M059J (cell line): ENCODE results near the gene TMEM255A. TPM values are rescaled to one million over a fixed set of nuclear protein-coding genes. Genes with fewer than 3 reads are reported as not detected.

Source experiments
- total RNA-seq: library from RNA; depleted of rRNA; stranded (reverse); fragments of >200 nt; shearing (Covaris generic); gene quantifications from 2 replicates; pipeline ENCODE4 v1.2.3, GENCODE V29; 2014; rRNA removed

TMEM255A gene
- total RNA-seq, 1 experiment from 2014 or later: 2.6 TPM

Other genes starting within 250 kb of the TMEM255A start
- gene RHOXF2B, start 233.8 kb downstream of the TMEM255A start, total RNA-seq: not detected in 2 replicates
- gene RHOXF1, start 195.5 kb downstream of the TMEM255A start, total RNA-seq: not detected in 2 replicates
- gene RHOXF2, start 152.8 kb downstream of the TMEM255A start, total RNA-seq: not detected in 2 replicates
- 37.6 and 43.5 TPM in 2 replicates for gene ZBTB33, start 60.6 kb downstream of the TMEM255A start, total RNA-seq
- gene ATP1B4, start 50.6 kb upstream of the TMEM255A start, total RNA-seq: not detected in 2 replicates
- gene LAMP2, start 157.8 kb upstream of the TMEM255A start, total RNA-seq: 316 and 327 TPM in 2 replicates
- gene CUL4B, start 249.5 kb upstream of the TMEM255A start, total RNA-seq: 117 and 155 TPM in 2 replicates